SK-N-SH treated with all-trans-retinoic acid at 6 μM for 48 hours (cell line): ENCODE results near the gene TAOK1.

ENCODE experiments used
- ARNTL ChIP-seq: fragments of 450-650 bp; formaldehyde crosslinking; IDR thresholded peaks from 2 replicates; pipeline ENCODE4 v1.5.0; 2020; ENCODE audit warnings: low read depth, mild to moderate bottlenecking, moderate library complexity, borderline replicate concordance
- BACH2 ChIP-seq: fragments of 250-450 bp; sonication (Bioruptor Pico); IDR thresholded peaks from 2 replicates; pipeline ENCODE4 v1.9.0; 2021; ENCODE audit warnings: mild to moderate bottlenecking, borderline replicate concordance
- CSRNP3 ChIP-seq: fragments of 250-450 bp; sonication (Bioruptor Pico); IDR thresholded peaks from 2 replicates; pipeline ENCODE4 v1.5.1; 2021; ENCODE audit warnings: mild to moderate bottlenecking, moderate library complexity
- ESRRG ChIP-seq: fragments of 250-450 bp; sonication (Bioruptor Pico); IDR thresholded peaks from 2 replicates; pipeline ENCODE4 v1.6.1; 2021; ENCODE audit warnings: mild to moderate bottlenecking
- OSR1 ChIP-seq: fragments of 250-450 bp; sonication (Bioruptor Pico); IDR thresholded peaks from 2 replicates; pipeline ENCODE4 v1.8.0; 2022; ENCODE audit warnings: moderate library complexity, mild to moderate bottlenecking, inconsistent platforms
- SNAI2 ChIP-seq: fragments of 250-450 bp; sonication (Bioruptor Pico); IDR thresholded peaks from 2 replicates; pipeline ENCODE4 v1.5.0; 2020; ENCODE audit warnings: mild to moderate bottlenecking, moderate library complexity
- ZC3H10 ChIP-seq: fragments of 250-450 bp; sonication (Bioruptor Pico); IDR thresholded peaks from 2 replicates; pipeline ENCODE4 v1.5.1; 2021; ENCODE audit warnings: mild to moderate bottlenecking, moderate library complexity
- ZFP3 ChIP-seq: fragments of 250-450 bp; sonication (Bioruptor Pico); IDR thresholded peaks from 2 replicates; pipeline ENCODE4 v1.5.0; 2020; ENCODE audit warnings: mild to moderate bottlenecking, moderate library complexity
- ZFP30 ChIP-seq: fragments of 450-650 bp; formaldehyde crosslinking; IDR thresholded peaks from 2 replicates; pipeline ENCODE4 v1.5.0; 2022; ENCODE audit warnings: mild to moderate bottlenecking, moderate library complexity
- TF ChIP-seq, protein P1 (sequence below): fragments of 250-450 bp; sonication (Bioruptor Pico); IDR thresholded peaks from 2 replicates; pipeline ENCODE4 v1.8.0; 2020; ENCODE audit warnings: mild to moderate bottlenecking, moderate library complexity, borderline replicate concordance
- TF ChIP-seq, protein P2 (sequence below): fragments of 250-450 bp; sonication (Bioruptor Pico); IDR thresholded peaks from 2 replicates; pipeline ENCODE4 v1.5.1; 2020; ENCODE audit warnings: low read depth, mild to moderate bottlenecking, moderate library complexity

DNA sequence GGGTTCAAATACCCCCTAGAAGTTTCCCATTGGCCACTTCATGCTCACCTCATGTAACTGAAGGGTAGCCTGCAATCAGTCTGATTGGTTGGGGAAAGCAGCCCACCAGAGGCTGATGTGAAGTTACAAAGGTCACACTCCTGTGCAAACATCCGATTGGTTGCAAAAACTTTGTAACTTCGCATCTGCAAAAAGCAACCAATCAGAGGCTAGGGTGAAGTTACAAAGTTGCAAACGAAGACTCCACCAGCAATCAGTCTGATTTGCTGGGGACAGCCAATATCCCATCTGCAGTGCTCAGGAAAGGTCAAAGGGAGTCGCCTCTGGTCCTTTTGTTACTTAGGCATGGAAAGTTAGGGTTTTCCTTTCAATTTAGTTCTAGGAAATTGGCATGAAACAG is 40.1 kb downstream of the TAOK1 start:
- TF ChIP-seq ZFP3 (CRISPR knock-in tag) (no peak), OSR1 (CRISPR knock-in tag) (no peak), ESRRG (CRISPR knock-in tag) (no peak), BACH2 (CRISPR knock-in tag) (no peak), ARNTL (no peak), ZC3H10 (CRISPR knock-in tag) (no peak), CSRNP3 (CRISPR knock-in tag) (no peak), ZFP30 (CRISPR knock-in tag) (no peak), SNAI2 (CRISPR knock-in tag) (no peak)
- TF ChIP-seq, protein P1, sequence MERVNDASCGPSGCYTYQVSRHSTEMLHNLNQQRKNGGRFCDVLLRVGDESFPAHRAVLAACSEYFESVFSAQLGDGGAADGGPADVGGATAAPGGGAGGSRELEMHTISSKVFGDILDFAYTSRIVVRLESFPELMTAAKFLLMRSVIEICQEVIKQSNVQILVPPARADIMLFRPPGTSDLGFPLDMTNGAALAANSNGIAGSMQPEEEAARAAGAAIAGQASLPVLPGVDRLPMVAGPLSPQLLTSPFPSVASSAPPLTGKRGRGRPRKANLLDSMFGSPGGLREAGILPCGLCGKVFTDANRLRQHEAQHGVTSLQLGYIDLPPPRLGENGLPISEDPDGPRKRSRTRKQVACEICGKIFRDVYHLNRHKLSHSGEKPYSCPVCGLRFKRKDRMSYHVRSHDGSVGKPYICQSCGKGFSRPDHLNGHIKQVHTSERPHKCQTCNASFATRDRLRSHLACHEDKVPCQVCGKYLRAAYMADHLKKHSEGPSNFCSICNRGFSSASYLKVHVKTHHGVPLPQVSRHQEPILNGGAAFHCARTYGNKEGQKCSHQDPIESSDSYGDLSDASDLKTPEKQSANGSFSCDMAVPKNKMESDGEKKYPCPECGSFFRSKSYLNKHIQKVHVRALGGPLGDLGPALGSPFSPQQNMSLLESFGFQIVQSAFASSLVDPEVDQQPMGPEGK = no peak
- TF ChIP-seq, protein P2, sequence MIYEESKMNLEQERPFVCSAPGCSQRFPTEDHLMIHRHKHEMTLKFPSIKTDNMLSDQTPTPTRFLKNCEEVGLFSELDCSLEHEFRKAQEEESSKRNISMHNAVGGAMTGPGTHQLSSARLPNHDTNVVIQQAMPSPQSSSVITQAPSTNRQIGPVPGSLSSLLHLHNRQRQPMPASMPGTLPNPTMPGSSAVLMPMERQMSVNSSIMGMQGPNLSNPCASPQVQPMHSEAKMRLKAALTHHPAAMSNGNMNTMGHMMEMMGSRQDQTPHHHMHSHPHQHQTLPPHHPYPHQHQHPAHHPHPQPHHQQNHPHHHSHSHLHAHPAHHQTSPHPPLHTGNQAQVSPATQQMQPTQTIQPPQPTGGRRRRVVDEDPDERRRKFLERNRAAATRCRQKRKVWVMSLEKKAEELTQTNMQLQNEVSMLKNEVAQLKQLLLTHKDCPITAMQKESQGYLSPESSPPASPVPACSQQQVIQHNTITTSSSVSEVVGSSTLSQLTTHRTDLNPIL (CRISPR knock-in tag) = no peak
